Stomach (tissue), 19 donors: ENCODE results near the gene MED8. TPM values are rescaled to one million over a fixed set of nuclear protein-coding genes. Genes with fewer than 3 reads are reported as not detected.

Experiments
- DNase-seq, 2 donors: peaks; one replicate each; pipeline versions ENCODE4 v3.0.0 to v3.0.0-alpha.2; 2013 to 2019
- H3K27ac ChIP-seq, 5 donors: fragments of 200-600 bp in 4 of 5; sonication (generic) in 4 of 5; one replicate each; pipeline ENCODE4 v1.5.1; 2013 to 2019; ENCODE audit warnings: mild to moderate bottlenecking in 1 of 5, moderate library complexity in 1 of 5
- H3K27me3 ChIP-seq, 3 donors: fragments of 200-600 bp; sonication (generic); one replicate each; pipeline ENCODE4 v1.5.1; 2017 to 2019; ENCODE audit warnings: mixed run types in 1 of 3
- H3K36me3 ChIP-seq, 4 donors: fragments of 200-600 bp; sonication (generic); 1 replicate in 3 of 4; 2 replicates in 1 of 4; pipeline ENCODE4 v1.5.1; 2016 to 2019
- H3K4me1 ChIP-seq, 4 donors: fragments of 200-600 bp; sonication (generic); one replicate each; pipeline ENCODE4 v1.5.1; 2016 to 2019
- H3K4me3 ChIP-seq, 4 donors: fragments of 200-600 bp; sonication (generic) in 3 of 4; one replicate each; pipeline ENCODE4 v1.5.1; 2016 to 2019; ENCODE audit warnings: mild to moderate bottlenecking in 1 of 4
- H3K9me3 ChIP-seq, 4 donors: fragments of 200-600 bp; sonication (generic); one replicate each; pipeline ENCODE4 v1.5.1; 2016 to 2019
- CTCF ChIP-seq, 7 experiments: fragments of 450-650 bp in 4 of 7; fragments of 200-600 bp in 3 of 7; sonication (generic) in 3 of 7; IDR thresholded peaks; one replicate each; pipeline ENCODE4 v1.5.1; 2016 to 2019; ENCODE audit warnings: antibody characterized with exemption in 7 of 7, control low read depth in 2 of 7, mild to moderate bottlenecking in 1 of 7
- EP300 ChIP-seq: sonication (generic); formaldehyde crosslinking; IDR thresholded peaks from one replicate; pipeline ENCODE4 v1.6.1; 2017; ENCODE audit warnings: antibody characterized with exemption
- POLR2A ChIP-seq, 4 donors: fragments of 450-650 bp; IDR thresholded peaks; one replicate each; pipeline ENCODE4 v1.6.1; 2016; ENCODE audit warnings: antibody characterized with exemption in 4 of 4, control low read depth in 2 of 4, mild to moderate bottlenecking in 1 of 4, moderate library complexity in 1 of 4
- POLR2AphosphoS5 ChIP-seq, 3 donors: sonication (generic); formaldehyde crosslinking; IDR thresholded peaks; one replicate each; pipeline ENCODE4 v1.6.1; 2016; ENCODE audit warnings: antibody characterized with exemption in 3 of 3
- WGBS, 5 donors: extraction: QIAGEN DNeasy Blood & Tissue Kit in 3 of 5; methylation state at CpG; one replicate each; pipeline versions ENCODE4 v1.1.5 to v1.1.7; 2013 to 2018; 5-methylcytosine and 5-hydroxymethylcytosine counted together
- intact Hi-C: fragments of 100-400 bp; cut with DNase I; formaldehyde crosslinking; loops from one replicate; pipeline ENCODE4 v1.15.1; 2023; ENCODE audit warnings: low total_unique reads
- long read RNA-seq, 10 donors: transcript quantifications; one replicate each; lab custom pipeline, GENCODE V29; 2026
- polyA plus RNA-seq, 3 donors: library from polyadenylated mRNA; stranded (reverse); fragments of 200-250 nt; gene quantifications; one replicate each; pipeline ENCODE4 v1.2.3, GENCODE V29; 2013
- total RNA-seq, 5 donors: library from RNA; depleted of rRNA; stranded (reverse); fragments of >200 nt; gene quantifications; one replicate each; pipeline versions ENCODE4 v1.1.0 to v1.2.3, GENCODE V29; 2014 to 2016
- donor health status: healthy with polysubstance abuse.
- donor health status: Bipolar disorder and iron deficiency.
- donor health status: healthy.

Gene MED8
- total RNA-seq (10 to 100 TPM in 4 of 5 donors, 1 to 10 TPM in 1; 5.8 to 52.2 (median 29.6) TPM), polyA plus RNA-seq (10 to 100 TPM; 28.3 to 46.1 (median 30.6) TPM)
- long read RNA-seq, donor 1, partial matches to known transcripts, result 5 of 6 reads
- long read RNA-seq, donor 1, other reads (novel, unspliced or antisense), result 0 of 6 reads
- long read RNA-seq, donor 2, partial matches to known transcripts, result 0 of 3 reads
- long read RNA-seq, donor 2, other reads (novel, unspliced or antisense), result 0 of 3 reads
- long read RNA-seq, donor 3, partial matches to known transcripts, result 0 of 10 reads
- long read RNA-seq, donor 3, other reads (novel, unspliced or antisense), result 6 of 10 reads
- long read RNA-seq, donor 4, partial matches to known transcripts, result 0 of 1 reads
- long read RNA-seq, donor 4, other reads (novel, unspliced or antisense), result 0 of 1 reads
- long read RNA-seq, donor 5, transcript MED8-203 (7 exons, 1,924 nt), result major isoform, 6 of 6 reads
- long read RNA-seq, donor 5, partial matches to known transcripts, result 0 of 6 reads
- long read RNA-seq, donor 5, other reads (novel, unspliced or antisense), result 0 of 6 reads
- long read RNA-seq, donor 6, result 0 reads
- long read RNA-seq, donor 7, partial matches to known transcripts, result 5 of 11 reads
- long read RNA-seq, donor 7, other reads (novel, unspliced or antisense), result 0 of 11 reads
- long read RNA-seq, donor 8, partial matches to known transcripts, result 0 of 2 reads
- long read RNA-seq, donor 8, other reads (novel, unspliced or antisense), result 0 of 2 reads
- long read RNA-seq, donor 9, partial matches to known transcripts, result 5 of 9 reads
- long read RNA-seq, donor 9, other reads (novel, unspliced or antisense), result 0 of 9 reads
- long read RNA-seq, donor 10, partial matches to known transcripts, result 0 of 2 reads
- long read RNA-seq, donor 10, other reads (novel, unspliced or antisense), result 0 of 2 reads

- Histone ChIP-seq H3K36me3 (peaks cover 28 to 36% (median 32%) of the 10 kb centered on the region in 4 donors), H3K4me3 (peak within 1 kb of the TSS; percentile 79 to 95 (median 92)), H3K27me3 (no peaks in the 10 kb centered on the region), H3K9me3 (no peaks in the 10 kb centered on the region), H3K27ac (peak within 1 kb of the TSS; percentile 87 to 93 (median 91)), H3K4me1 (peaks cover 22 to 41% (median 35%) of the 10 kb centered on the region in 4 donors)
- intact Hi-C loops, result no loop called here
- peak in 2 of 4 donors; percentile 48 to 51 for TF ChIP-seq POLR2A (IDR thresholded peaks at IDR 0.05)
- TF ChIP-seq EP300, result no peak
- TF ChIP-seq POLR2AphosphoS5 (IDR thresholded peaks at IDR 0.05), result peak; percentile 71 to 93 (median 92)
- no peak for TF ChIP-seq CTCF (IDR thresholded peaks at IDR 0.05)
- 0 to 1% (median 1%) methylated on average over 42 to 65 of the region's 65 CpGs for WGBS, 5 donors
- peak; percentile 97 to 98 for DNase-seq
These were observed at the start of gene MED8, which contains the start of gene SZT2 for GRCh38 chr1:43389326-43390313. TSS of gene MED8 (minus strand) at chr1:43389800. CDS start at chr1:43389764, 36 bp downstream. TSS of gene SZT2 (plus strand) at chr1:43389899. CDS start at chr1:43389969, 70 bp downstream.

- TF ChIP-seq CTCF (IDR thresholded peaks at IDR 0.05) (no peak), POLR2A (IDR thresholded peaks at IDR 0.05) (no peak), POLR2AphosphoS5 (IDR thresholded peaks at IDR 0.05) (no peak), EP300 (no peak)
- intact Hi-C loops, result no loop called here
- Histone ChIP-seq H3K36me3 (peaks cover 40 to 100% (median 92%) of the 10 kb centered on the region in 4 donors), H3K4me3 (no peak overlapping the region), H3K9me3 (no peaks in the 10 kb centered on the region), H3K27ac (no peak overlapping the region), H3K27me3 (no peaks in the 10 kb centered on the region), H3K4me1 (peaks cover 5 to 16% (median 10%) of the 10 kb centered on the region in 4 donors)
- 86 to 92% (median 89%) methylated on average over 8 to 10 of the region's 10 CpGs for WGBS, 5 donors
- DNase-seq, result peak in 1 of 2 donors; percentile 20
These were observed 49.5 kb upstream of the MED8 start for GRCh38 chr1:43438953-43439581.

- Histone ChIP-seq H3K27ac (no peak overlapping the region), H3K4me1 (peaks cover 5 to 16% (median 10%) of the 10 kb centered on the region in 4 donors), H3K9me3 (no peaks in the 10 kb centered on the region), H3K4me3 (no peak overlapping the region), H3K27me3 (no peaks in the 10 kb centered on the region), H3K36me3 (peaks cover 40 to 100% (median 92%) of the 10 kb centered on the region in 4 donors)
- TF ChIP-seq EP300 (no peak), POLR2A (IDR thresholded peaks at IDR 0.05) (no peak), POLR2AphosphoS5 (IDR thresholded peaks at IDR 0.05) (no peak), CTCF (IDR thresholded peaks at IDR 0.05) (no peak)
- 91 to 97% (median 96%) methylated on average over 4 to 8 of the region's 8 CpGs for WGBS, 5 donors
- peak in 1 of 2 donors; percentile 11 for DNase-seq
- intact Hi-C loops, result no loop called here
These were observed 49.0 kb upstream of the MED8 start for GRCh38 chr1:43438576-43438952.
